ENCODE measurements around the gene ITIH3. TPM values are rescaled to one million over a fixed set of nuclear protein-coding genes. Genes with fewer than 3 reads are reported as not detected.

The ITIH3 gene
- total and polyA plus RNA-seq, 2 of the 8 experiments (the other 6 are each of a cell fraction or from before 2014, with no cell fraction given) = not detected

DNA sequence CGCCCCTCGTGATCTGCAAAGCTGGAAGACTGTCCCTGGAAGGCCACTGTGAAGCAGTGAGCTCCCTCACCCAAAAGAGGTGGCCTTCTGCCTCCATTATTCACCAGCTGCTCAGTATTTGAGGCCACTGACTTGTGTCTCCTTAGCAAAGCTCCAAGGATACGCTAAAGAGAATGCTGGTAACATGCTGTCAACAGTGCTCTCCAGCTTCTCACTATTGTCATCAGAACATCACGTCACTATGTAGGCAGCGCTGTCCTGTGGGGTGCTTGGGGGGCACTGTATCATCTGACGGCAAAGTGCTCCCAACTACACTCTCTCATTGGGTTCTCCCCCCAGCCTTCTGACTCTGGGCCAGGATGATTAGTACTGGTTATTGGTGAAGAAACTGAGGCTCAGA is 21.6 kb downstream of the ITIH3 start:
- DNase-seq (ENCODE audit: low read depth in 1 of 2, low spot score in 2 of 2) (no peak), FAIRE-seq (no peak)
- no peaks in the 10 kb centered on the region for H3K23me2 ChIP-seq (ENCODE audit: low read depth, low read length)
- H2AFZ ChIP-seq (ENCODE audit: low read length) = no peak overlapping the region
- H3K27ac ChIP-seq (ENCODE audit: low read depth, low read length) = no peak overlapping the region
- H4K8ac ChIP-seq (ENCODE audit: extremely low read depth, insufficient read depth, low read length) = no peak overlapping the region
- H3K4me3 ChIP-seq (ENCODE audit: extremely low read depth in 1 of 4, insufficient read depth in 2 of 4, low read depth in 3 of 4, low read length in 4 of 4) = no peak overlapping the region
- H3K56ac ChIP-seq (replicated peaks; ENCODE audit: insufficient read length, low read depth, low read length) = no peak overlapping the region
- no peak overlapping the region for H3K14ac ChIP-seq (ENCODE audit: insufficient read length)
- no peaks in the 10 kb centered on the region for H3K79me2 ChIP-seq (ENCODE audit: control insufficient read depth in 1 of 2, insufficient read depth in 2 of 2, low read length in 2 of 2)
- peaks cover 0 to 6% (median 3%) of the 10 kb centered on the region in 4 experiments; a peak in 2 of 7 replicates for H3K4me1 ChIP-seq (replicated peaks in 1 of 4; ENCODE audit: control insufficient read depth in 3 of 4, insufficient read depth in 4 of 4, low read length in 3 of 4)
- H3K9ac ChIP-seq (replicated peaks in 1 of 4; ENCODE audit: extremely low read depth in 1 of 4, low read depth in 3 of 4, low read length in 3 of 4) = no peak overlapping the region
- no peaks in the 10 kb centered on the region for H3K36me3 ChIP-seq (ENCODE audit: control insufficient read depth in 2 of 4, insufficient read depth in 4 of 4, low read length in 3 of 4)
- no peak overlapping the region for H2AK5ac ChIP-seq (ENCODE audit: low read depth, low read length)
- ChIA-PET CTCF (ENCODE audit: partially characterized antibody) (interaction anchor here (0.8 to 7.5 kb wide), 5 partner anchors 11 to 45 kb away, joined by 3 to 86 read pairs (median 18); partner anchors contain the start of gene NEK4), POLR2A (ENCODE audit: partially characterized antibody) (interaction anchor here (1.0 to 1.3 kb wide), 2 partner anchors 10 to 349 kb away, joined by 3 to 7 read pairs; no protein-coding TSS in a partner anchor)
- no peak overlapping the region for H3K18ac ChIP-seq (ENCODE audit: extremely low read depth, low read length)
- no peak overlapping the region for H2BK15ac ChIP-seq (ENCODE audit: low read length)
- H3K9me3 ChIP-seq (ENCODE audit: insufficient read depth in 2 of 2, low read depth in 1 of 2, low read length in 1 of 2) = no peaks in the 10 kb centered on the region
- no peak overlapping the region for H3K4ac ChIP-seq (replicated peaks; ENCODE audit: insufficient read length, low read depth, low read length)
- no peaks in the 10 kb centered on the region; a peak in 1 of 7 replicates for H3K27me3 ChIP-seq (replicated peaks in 1 of 4; ENCODE audit: control insufficient read depth in 3 of 4, extremely low read depth in 1 of 4, insufficient read depth in 3 of 4, low read length in 3 of 4)
- H4K20me1 ChIP-seq (replicated peaks in 1 of 2; ENCODE audit: control insufficient read depth in 1 of 2, insufficient read depth in 2 of 2, low read length in 2 of 2) = no peaks in the 10 kb centered on the region
- H4K91ac ChIP-seq (replicated peaks; ENCODE audit: insufficient read length, low read length) = no peak overlapping the region
- H2BK5ac ChIP-seq (ENCODE audit: low read depth, low read length) = no peak overlapping the region
- H3K23ac ChIP-seq (ENCODE audit: insufficient read length) = no peak overlapping the region
- no peak overlapping the region for H3K4me2 ChIP-seq (ENCODE audit: insufficient read depth in 1 of 2, low read depth in 2 of 2, low read length in 2 of 2)
- H4K5ac ChIP-seq (ENCODE audit: insufficient read length, low read depth, low read length) = no peak overlapping the region
- no peak overlapping the region for H2BK12ac ChIP-seq (ENCODE audit: low read depth, low read length)
- no peaks in the 10 kb centered on the region for H3K79me1 ChIP-seq (ENCODE audit: low read depth, low read length)
- no peak overlapping the region for H2BK120ac ChIP-seq (replicated peaks; ENCODE audit: low read depth, low read length)
- WGBS, 2 experiments (ENCODE audit: extremely low coverage in 1 of 2, insufficient coverage in 1 of 2, insufficient read length in 1 of 2, insufficient replicate concordance in 2 of 2, low coverage in 1 of 2, low lambda C conversion rate in 2 of 2, missing lambda C conversion rate in 1 of 2) = 91% methylated on average over 6 of the region's 6 CpGs; no CpG with 5 or more reads in 1 of the 2 experiments
- no peak overlapping the region for H2BK20ac ChIP-seq (ENCODE audit: low read length)
- TF ChIP-seq, protein P1, sequence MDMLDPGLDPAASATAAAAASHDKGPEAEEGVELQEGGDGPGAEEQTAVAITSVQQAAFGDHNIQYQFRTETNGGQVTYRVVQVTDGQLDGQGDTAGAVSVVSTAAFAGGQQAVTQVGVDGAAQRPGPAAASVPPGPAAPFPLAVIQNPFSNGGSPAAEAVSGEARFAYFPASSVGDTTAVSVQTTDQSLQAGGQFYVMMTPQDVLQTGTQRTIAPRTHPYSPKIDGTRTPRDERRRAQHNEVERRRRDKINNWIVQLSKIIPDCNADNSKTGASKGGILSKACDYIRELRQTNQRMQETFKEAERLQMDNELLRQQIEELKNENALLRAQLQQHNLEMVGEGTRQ (IDR thresholded peaks at IDR 0.05; ENCODE audit: low read length) = no peak
- TF ChIP-seq RNF2 (IDR thresholded peaks at IDR 0.05; ENCODE audit: borderline replicate concordance, low read depth, low read length, missing control alignments, poor library complexity, severe bottlenecking) (no peak), ZNF274 (IDR thresholded peaks at IDR 0.05; ENCODE audit: borderline replicate concordance, extremely low read depth, low read length) (no peak), TAF1 (IDR thresholded peaks at IDR 0.05; ENCODE audit: low read depth, low read length) (no peak), POU5F1 (IDR thresholded peaks at IDR 0.05; ENCODE audit: low read depth, low read length) (no peak), SIX5 (IDR thresholded peaks at IDR 0.05; ENCODE audit: low read depth, low read length) (no peak), KDM4A (IDR thresholded peaks at IDR 0.05; ENCODE audit: low read depth, low read length, severe bottlenecking) (no peak), NRF1 (IDR thresholded peaks at IDR 0.05; ENCODE audit: low read depth, low read length) (no peak), MAFK (IDR thresholded peaks at IDR 0.05; ENCODE audit: low read depth, low read length) (no peak), CBX5 (IDR thresholded peaks at IDR 0.05; ENCODE audit: low read depth, low read length) (no peak)
- TF ChIP-seq, protein P2, sequence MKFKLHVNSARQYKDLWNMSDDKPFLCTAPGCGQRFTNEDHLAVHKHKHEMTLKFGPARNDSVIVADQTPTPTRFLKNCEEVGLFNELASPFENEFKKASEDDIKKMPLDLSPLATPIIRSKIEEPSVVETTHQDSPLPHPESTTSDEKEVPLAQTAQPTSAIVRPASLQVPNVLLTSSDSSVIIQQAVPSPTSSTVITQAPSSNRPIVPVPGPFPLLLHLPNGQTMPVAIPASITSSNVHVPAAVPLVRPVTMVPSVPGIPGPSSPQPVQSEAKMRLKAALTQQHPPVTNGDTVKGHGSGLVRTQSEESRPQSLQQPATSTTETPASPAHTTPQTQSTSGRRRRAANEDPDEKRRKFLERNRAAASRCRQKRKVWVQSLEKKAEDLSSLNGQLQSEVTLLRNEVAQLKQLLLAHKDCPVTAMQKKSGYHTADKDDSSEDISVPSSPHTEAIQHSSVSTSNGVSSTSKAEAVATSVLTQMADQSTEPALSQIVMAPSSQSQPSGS (IDR thresholded peaks at IDR 0.05; ENCODE audit: low read length) = no peak
